Right renal cortex interstitium (tissue), 3 donors: ENCODE results near the gene SDE2. TPM values are rescaled to one million over a fixed set of nuclear protein-coding genes. Genes with fewer than 3 reads are reported as not detected.
"Not testable (repeated sequence)": the region's sequence is repeated elsewhere in the genome, so short reads cannot be mapped to it uniquely, and the experiment has no call there.

Experiments used
- DNase-seq, 3 donors: peaks; one replicate each; pipeline ENCODE4 v3.0.0-alpha.2; 2013; ENCODE audit warnings: low read depth in 3 of 3, low spot score in 2 of 3
- polyA plus RNA-seq, 3 donors: library from polyadenylated mRNA; unstranded; fragments of 120-200 nt; gene quantifications; one replicate each; pipeline ENCODE4 v1.2.1, GENCODE V29; 2013; ENCODE audit not compliant: insufficient read length in 3 of 3

SDE2 gene
- polyA plus RNA-seq, 3 donors, result 22.7 to 23.1 (median 23.0) TPM

DNA sequence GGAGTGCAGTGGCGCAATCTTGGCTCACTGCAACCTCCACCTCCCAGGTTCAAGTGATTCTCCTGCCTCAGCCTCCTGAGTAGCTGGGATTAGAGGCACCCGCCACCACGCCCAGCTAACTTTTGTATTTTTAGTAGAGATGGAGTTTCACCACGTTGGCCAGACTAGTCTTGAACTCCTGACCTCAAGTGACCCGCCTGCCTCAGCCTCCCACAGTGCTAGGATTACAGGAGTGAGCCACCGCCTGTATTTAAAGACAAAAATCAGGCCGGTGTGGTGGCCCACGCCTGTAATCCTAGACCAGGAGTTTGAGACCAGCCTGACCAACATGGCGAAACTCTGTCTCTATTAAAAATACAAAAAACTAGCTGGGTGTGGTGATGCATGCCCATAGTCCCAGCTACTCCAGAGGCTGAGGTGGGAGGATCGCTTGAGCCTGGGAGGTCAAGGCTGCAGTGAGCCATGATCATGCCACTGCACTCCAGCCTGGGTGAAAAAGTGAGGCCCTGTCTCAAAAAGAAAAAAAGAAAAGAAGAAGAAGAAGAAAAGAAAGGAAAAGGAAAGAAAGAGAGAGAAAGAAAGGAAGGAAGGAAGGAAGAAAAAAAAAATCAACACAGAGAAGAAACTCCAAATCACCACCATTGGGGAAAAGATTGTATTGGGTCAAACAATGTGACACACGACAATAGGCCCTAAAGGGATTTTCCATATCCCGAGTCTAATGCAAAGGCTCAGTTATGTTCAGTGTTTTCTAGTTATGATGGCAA is 8.2 kb upstream of the SDE2 start:
- DNase-seq, result not testable (repeated sequence)

DNA sequence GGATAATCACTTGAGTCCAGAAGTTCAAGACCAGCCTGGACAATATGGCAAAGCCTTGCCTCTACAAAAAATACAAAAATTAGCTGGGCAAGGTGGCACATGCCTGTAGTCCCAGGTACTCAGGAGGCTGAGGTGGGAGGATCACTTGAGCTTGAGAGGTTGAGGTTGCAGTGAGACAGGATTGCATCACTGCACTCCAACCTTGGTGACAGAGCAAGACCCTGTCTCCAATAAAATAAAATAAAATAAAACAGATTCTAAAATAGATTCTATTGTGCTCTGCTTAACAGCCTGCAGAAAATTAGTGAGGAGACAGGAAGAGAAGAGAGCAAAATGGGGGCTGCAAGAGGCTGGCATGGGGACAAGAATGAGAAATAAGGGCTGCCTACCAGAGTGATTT is 7.5 kb upstream of the SDE2 start:
- no peak for DNase-seq

DNA sequence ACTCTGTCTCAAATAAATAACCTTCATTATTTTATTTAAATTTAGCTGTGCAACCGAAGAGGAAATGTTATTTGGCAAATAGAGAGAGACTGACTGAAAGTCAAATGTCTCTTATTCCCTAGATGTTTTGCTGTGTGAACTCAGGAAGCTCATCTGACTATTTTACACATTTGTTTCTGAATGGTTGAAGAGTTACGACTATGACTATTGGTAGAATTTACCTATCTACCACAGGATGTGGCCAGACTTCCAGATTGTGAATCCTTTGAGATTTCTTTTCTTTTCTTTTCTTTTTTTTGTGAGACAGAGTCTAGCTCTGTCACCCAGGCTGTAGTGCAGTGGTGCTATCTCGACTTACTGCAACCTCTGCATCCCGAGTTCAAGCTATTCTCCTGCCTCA is 5.3 kb upstream of the SDE2 start:
- no peak for DNase-seq

DNA sequence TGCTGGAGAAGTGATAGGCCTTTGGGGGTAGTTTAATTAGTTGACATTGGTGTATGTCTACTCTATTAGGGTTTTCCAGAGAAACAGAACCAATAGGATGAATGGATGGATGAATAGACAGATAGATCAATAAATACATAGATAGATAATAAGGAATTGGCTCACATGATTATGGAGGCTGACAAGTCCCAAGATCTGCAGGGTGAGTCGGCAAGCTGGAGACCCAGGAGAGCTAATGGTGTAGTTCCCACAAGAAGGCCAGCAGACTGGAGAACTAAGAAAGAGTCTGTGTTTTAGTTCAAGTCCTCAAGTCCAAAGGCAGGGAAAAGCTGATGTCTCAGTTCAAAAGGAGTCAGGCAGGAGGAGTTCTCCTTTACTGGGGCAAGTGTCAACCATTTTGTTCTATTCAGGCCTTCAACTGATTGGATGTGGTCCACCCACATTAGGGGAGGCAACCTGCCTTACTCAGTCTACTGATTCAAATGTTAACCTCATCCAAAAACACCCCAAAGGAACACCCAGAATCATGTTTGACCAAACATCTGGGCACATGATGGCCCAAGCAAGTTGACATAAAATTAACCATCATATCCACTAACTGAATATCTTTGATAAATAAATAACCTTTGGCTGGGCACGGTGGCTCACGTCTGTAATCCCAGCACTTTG is 4.5 kb upstream of the SDE2 start:
- no peak for DNase-seq

DNA sequence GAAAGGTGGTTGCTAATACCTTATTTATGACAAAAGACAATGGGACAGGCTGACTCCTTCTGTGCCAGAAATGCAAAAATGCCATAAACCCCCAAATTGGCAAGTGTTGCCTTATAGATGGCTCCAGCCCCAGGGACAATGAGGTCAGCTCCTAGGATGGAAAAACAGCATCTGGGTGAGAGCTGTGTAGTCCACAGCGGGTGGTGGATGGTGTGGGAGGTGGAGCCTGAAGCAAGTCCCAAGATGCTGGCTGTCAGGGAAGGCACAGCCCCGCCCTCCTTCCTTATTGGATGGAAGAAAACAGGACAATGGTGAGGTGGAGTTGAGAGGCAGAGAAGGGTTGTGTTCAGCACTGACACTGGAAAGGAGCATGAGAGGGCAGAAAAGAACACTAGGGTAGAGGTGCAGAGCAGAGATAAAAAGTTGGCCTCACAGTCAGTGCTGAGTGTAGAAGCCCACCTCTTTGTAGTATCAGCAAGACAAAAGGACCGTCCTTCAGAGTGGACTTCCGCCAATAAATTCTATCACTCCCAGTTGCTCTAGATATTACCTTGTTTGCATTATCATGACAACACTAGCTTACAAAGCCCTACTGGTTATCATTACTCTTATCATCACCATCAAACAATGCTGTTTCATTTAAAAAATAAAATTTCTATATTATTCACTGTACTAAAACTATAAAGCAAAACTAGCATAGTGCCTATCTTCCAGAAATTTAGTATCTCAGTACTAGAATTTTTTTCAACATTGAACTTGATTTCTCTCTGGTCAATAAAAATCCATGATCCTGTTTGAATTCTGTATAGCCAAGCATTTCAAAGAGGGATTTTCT is 3.7 kb upstream of the SDE2 start:
- DNase-seq, result no peak

DNA sequence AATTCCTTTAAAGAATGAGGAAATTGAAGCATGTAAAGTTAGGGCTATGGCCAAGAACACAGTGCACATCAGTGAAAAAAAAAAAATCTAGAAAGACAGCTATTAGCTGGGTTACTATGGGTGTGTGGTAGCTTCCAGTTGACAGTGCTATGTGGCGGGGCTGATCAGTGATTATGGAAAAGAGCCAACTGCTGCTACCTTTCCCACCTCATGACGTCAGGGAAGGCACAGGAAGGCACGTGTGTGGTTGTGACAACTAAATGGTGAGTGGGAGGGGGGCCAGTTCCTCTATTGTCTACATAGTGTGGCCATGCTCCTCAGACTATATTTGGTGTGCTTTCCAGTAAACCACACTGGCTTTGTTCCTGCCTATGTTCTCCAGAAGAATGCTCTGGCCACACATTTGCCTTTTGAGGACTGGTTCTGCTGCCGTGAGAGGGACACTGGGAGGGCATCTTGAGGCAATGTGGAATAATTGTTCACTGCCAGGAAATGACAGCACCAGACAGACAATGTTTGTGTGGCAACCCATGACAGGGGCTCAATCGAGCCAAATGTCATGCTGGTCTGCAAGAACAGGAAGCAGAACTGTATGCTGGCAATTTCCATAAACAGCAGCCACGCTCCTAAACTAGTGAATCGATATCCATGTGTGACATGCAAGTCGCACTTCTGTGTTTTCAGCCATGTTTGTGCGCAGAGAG is 3.0 kb upstream of the SDE2 start:
- DNase-seq, result no peak

DNA sequence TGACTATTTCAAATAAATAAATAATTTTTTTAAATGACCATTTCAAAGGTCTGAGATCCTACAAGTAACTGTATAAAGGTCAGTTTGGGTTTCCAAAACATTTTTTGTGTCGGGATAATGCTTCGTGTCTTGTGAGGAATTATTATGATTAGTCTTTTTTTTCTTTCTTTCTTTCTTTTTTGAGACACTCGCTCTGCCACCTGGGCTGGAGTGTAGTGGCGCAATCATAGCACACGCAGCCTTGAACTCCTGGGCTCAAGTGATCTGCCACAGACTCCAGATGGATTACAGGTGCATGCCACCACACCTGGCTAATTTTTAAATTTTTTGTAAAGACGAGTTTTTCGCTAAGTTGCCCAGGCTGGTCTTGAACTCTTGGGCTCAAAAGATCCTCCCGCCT is 1.9 kb upstream of the SDE2 start:
- no peak for DNase-seq

DNA sequence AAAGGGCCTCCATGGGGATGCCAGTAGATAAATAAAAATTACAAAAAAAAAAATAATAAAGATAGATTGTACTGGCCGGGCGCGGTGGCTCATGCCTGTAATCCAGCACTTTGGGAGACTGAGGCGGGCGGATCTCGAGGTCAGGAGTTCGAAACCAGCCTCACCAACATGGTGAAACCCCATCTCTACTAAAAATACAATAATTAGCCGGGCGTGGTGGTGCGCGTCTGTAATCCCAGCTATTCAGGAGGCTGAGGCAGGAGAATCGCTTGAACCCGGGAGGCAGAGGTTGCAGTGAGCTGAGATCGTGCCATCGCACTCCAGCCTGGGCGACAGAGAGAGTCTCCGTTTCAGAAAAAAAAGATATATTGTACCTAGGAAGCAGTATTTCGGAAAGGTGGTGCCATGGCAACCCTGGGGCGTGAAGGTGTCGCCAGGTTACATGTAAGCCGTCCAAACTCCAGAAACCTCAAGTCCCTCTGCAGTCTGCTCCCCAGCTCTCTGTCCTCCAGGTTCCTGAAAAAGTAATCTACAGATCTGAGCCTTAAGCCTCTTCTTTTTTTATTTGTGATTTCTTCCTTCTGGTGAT is 1.4 kb upstream of the SDE2 start:
- DNase-seq, result not testable (repeated sequence)

DNA sequence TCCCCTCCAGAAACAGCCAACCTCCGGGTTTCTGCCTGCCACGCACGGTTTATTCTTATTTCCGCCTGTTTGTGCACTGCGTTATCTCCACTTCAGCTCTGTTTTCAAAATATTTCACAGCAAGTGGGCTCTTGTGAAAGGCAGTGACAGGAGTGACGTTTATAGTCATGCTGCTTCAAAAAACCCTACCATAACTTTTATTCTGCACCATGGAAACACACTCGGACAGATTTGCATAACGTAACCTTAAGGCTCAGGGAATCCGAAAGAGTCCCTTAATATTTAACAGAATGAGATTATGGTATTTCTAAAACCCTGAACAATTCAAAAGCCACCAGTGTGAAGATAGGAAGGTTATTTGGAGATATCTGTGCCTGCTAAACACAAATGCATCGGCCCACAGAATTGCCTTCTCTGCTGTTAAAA is 782 bp upstream of the SDE2 start:
- no peak for DNase-seq

DNA sequence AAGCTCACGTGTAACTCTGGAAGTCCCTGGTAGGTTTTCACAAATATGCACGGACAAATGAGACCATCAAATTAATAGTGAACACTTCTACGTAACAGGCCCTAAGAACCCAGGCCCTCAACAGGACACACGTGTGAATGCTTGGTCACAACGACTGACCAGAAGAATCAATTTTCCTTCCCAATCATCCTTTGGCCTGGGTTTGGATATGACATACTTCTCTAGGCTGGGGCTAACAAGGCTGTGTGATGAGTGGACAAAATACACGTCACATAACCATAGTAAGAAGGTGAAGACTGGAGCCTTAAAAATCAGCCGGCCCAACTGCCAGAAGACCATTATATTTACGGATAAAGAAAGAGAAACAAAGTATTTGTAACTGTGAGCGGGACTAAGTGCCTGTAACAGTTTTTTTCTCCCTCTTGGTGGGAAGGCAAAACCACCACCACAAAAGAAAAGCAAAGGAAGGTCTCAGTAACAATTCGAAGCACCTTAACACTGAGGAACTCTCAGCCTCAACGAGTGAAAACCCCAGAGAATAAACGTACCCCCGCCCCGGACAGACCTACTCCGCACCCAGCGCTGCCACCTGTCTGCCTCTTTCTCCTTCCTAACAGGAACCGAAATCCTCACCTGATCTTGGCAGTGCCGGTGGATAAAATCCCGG is 450 bp downstream of the SDE2 start:
- DNase-seq, result no peak

DNA sequence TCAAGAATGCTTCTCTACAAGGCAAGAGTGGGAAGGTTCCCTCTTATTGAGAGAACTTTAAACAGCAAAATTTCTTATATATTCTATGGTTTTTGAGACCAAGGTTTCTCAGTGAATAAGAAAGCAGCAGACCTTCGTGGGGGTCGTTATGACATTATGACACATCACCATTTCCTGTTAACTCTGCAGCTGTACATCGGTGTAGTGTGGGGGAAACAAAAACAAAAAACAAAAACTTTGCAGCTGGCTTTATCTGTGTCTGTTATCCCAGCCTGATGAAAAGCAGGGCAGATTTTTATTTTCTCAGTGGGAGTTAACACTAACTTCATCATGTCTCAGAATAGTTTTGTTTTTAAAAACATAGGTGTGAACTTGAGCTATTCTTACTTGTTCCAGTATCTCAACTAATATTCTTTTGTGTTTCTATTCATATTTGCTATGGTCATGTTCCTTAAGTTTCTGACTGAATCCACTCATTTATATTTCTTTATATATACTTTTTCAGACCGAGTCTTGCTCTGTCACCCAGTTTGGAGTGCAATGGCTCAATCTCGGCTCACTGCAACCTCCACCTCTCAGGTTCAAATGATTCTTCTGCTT is 2.1 kb downstream of the SDE2 start:
- DNase-seq, result no peak

DNA sequence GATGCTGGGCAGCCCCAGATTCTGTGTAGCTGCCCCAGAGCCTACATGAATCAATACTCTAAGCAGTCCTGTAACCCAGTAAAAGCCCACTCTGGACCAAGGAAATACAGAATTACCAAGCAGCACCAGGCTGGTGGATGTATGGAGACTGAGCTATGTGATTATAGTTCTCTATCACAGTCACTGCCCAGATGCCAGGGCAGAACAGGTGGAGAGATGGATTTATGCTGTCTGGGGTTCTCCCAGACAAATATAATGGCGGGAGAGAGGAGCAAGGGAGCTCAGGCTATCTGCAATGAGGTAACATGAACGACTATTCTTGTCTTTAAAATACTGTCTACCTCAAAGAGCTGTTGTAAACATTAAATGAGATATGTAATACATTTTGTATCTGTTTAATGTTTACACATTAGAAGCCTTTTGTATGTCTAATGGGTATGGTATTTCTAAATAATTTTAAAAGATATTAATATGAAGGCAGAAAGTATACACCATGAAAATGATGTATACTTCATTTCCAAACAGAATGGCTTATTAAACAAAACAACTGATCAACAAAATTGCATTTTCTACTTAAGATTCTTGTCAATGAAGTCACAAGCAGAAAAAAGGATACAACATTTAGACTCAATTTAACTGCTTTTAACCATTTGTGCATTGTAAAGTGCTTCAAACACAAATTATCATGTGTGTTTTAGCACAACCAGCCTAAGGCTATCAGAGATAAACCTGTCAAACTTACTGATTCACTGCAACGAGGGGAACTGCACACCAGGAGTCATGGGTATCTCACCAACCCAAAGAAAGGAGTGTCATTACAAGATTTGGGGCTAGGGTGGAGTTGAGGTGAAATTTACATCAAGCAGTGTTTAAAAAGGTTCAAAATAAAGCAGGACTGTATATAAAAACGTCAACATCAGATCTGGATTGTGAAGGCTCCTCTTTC is 3.0 kb downstream of the SDE2 start:
- no peak for DNase-seq

DNA sequence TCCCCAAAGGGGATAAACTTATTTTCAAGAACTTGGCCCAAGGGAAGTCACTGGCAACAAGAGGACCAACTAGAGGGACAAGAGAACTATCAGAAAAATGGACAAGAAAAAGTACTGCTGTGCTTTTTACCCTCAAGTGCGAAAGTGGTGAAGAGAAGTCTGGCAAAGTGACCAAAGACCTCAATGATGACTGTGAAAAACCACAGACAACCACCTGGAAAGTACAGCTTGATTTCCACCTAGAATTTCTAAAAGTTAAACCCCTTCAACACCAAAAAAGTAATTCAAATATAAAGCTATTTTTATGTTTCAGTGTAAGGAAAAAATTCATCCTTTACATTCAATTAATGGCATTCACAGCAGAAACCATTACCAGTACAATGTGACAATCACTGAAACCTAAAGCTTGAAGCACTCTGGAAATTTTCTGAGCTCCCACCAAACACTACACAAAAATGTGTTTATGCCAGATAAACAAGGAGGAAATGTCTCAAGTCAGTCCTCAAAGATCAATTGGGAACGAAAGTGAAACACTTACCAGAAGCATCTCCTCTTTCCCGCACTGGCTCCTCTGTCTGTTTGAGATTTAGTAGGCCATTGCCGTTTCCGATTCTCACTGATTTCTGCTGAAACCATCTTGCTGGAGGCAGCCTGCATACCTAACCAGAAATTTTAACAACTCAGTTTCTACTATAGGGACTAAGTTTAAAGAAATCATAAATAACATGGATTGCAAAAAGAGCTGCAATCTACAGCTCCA is 8.3 kb downstream of the SDE2 start:
- no peak for DNase-seq

DNA sequence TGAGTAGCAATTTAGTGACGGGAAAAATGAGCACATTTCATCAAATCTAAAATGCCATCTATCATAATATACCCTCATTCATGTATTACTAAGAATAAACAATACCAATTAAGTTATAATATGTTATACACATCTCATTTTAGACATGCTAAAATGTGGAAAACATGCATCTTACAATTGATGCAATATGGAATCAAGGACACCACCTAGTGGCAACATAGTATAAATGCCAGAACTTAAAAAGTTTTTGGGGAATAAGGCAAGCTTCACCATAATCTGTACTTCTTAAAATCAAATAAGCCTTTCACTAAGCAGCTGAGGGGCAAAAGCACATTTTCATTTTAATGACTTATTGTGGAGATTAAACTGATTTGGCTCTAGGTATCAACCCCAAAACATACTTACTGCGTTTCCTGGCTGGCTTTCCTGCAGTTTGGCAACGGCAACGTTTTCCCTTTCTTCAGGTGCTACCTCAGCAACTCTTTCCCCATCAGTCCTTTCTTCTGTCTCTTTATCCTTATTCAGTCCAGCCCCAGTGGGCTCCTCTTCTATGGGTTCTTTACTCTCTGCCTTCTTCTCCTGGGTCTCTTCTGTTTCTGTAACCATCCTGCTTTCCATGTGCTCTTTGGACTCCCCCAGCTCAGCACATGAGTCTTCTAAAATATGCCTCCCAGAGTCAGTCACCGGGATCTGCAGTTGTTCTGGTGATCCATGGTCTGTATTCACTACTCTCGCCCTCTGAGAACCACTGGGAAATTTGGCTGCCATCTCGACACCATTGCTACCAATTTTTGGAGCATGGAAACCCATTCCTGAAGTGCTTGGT is 11.4 kb downstream of the SDE2 start:
- DNase-seq, result no peak

DNA sequence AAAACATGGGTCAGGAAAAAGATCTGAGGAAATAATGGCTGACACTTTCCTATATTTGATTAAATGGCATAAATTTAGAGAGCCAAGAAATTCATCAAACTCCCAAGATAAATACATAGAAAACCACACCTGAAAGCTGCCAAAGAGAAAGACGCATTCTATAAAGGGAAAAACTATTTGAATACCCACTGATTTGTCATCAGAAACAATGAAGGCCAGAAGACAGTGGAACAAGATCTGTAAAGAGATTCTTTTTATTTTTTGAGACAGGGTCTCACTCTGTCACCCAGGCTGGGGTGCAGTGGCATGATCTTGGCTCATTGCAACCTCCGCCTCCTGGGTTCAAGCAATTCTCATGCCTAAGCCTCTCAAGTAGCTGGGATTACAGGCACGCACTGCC is 17.4 kb downstream of the SDE2 start:
- DNase-seq, result no peak

DNA sequence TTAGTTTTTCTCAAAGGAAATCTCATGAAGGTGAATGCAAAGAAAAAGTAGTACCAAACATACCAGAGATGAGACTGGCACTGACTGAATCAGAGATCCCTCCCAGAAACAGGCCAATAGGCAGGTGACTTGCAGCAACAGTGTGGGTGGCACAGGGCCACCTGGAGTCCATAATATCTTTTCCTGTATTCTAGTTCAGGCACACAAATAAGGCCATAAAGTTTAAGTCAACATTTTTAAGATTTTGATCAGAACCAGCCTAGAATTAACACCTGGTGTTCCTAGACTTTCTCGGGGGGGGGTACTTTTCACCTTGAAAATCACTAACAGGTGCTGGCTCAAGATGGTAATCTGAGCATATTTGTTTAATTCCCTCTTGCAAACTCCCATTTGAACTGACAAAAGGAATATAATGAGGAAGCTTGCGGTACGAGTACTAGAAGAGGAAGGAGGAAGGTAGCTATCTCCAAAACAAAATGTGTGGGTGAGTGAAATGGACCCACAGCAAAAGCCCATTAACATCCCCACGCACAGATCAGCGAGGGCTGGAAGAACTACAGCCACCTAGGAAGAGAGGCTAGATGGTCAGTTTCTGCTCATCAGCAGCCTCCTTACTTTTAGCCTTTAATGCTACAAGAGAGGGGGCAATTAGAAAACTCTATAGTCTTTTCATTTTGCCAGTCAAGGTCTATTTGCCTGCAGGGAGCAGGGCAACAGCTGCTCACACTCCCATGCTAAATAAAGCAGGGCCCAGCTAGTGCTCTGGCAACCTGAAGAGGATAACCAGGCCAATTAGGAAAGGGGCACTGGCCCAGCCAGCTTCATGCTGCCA is 18.9 kb downstream of the SDE2 start:
- DNase-seq, result no peak
